Activated naive CD8-positive, alpha-beta T cell treated with anti-CD3 and anti-CD28 coated beads for 36 hours (primary cell): Measurements from ENCODE around the gene DNAH3. TPM values are rescaled to one million over a fixed set of nuclear protein-coding genes. Genes with fewer than 3 reads are reported as not detected.
"Not testable (repeated sequence)": the region's sequence is repeated elsewhere in the genome, so short reads cannot be mapped to it uniquely, and the experiment has no call there.

Source experiments
- DNase-seq: peaks from one replicate; pipeline ENCODE4 v3.0.0; 2021
- H3K27ac Mint-ChIP-seq: one replicate; pipeline ENCODE4 v1.8.0; 2022; ENCODE audit warnings: mild to moderate bottlenecking, moderate library complexity, mixed read lengths
- H3K27me3 Mint-ChIP-seq: one replicate; pipeline ENCODE4 v1.8.0; 2022; ENCODE audit warnings: mild to moderate bottlenecking, mixed read lengths
- H3K36me3 Mint-ChIP-seq: one replicate; pipeline ENCODE4 v1.8.0; 2021; ENCODE audit warnings: mild to moderate bottlenecking, mixed read lengths
- H3K4me1 Mint-ChIP-seq: one replicate; pipeline ENCODE4 v1.8.0; 2021; ENCODE audit warnings: mixed read lengths
- H3K4me3 Mint-ChIP-seq: one replicate; pipeline ENCODE4 v1.8.0; 2022; ENCODE audit warnings: mild to moderate bottlenecking, moderate library complexity, mixed read lengths
- H3K9me3 Mint-ChIP-seq: one replicate; pipeline ENCODE4 v1.8.0; 2022; ENCODE audit warnings: mixed read lengths
- total RNA-seq, 2 experiments: library from RNA; stranded (reverse); gene quantifications; one replicate each; pipeline ENCODE4 v1.2.3, GENCODE V29; 2021

DNAH3 gene
- total RNA-seq, 2 experiments from 2014 or later, result not detected

DNA sequence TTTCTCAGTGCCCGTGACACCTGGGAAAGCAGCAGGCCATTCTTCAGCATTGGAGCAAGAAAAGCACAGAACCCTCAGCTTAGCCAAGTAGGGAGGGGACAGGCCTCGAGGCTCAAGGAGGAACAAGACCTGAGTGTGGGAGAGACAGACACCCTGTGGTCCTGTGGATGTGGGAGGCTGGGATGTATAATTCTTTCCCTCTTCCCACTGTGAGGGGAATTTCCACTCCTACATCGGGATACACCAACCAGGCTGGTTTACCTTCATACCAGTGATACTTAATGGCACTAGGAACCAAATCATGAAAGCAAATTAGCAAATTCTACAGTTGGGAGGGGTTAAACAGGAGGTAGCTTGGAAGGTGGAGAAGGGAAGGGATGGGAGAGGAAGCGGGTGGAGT, 208.4 kb downstream of the DNAH3 start:
- Mint-ChIP-seq H3K4me1 (peaks cover 28% of the 10 kb centered on the region), H3K4me3 (no peak overlapping the region), H3K27ac (no peak overlapping the region), H3K9me3 (no peaks in the 10 kb centered on the region), H3K36me3 (no peaks in the 10 kb centered on the region), H3K27me3 (peaks cover 3% of the 10 kb centered on the region)
- no peak for DNase-seq

DNA sequence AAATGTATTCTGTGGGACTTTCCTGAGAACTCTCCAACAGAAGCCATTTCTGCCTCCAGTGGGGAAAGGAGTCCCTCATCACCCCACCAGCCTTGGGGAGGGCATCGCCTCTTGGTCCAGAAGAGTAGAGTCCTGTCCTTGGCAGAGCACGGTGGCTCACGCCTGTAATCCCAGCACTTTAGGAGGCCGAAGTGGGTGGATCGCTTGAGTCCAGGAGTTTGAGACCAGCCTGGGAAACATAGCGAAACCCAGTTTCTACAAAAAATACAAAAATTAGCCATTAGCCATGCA, 209.1 kb downstream of the DNAH3 start:
- Mint-ChIP-seq H3K9me3 (no peaks in the 10 kb centered on the region), H3K4me3 (no peak overlapping the region), H3K27ac (peak overlapping the region; percentile 44), H3K27me3 (peaks cover 3% of the 10 kb centered on the region), H3K36me3 (no peaks in the 10 kb centered on the region), H3K4me1 (peaks cover 28% of the 10 kb centered on the region)
- no peak for DNase-seq

DNA sequence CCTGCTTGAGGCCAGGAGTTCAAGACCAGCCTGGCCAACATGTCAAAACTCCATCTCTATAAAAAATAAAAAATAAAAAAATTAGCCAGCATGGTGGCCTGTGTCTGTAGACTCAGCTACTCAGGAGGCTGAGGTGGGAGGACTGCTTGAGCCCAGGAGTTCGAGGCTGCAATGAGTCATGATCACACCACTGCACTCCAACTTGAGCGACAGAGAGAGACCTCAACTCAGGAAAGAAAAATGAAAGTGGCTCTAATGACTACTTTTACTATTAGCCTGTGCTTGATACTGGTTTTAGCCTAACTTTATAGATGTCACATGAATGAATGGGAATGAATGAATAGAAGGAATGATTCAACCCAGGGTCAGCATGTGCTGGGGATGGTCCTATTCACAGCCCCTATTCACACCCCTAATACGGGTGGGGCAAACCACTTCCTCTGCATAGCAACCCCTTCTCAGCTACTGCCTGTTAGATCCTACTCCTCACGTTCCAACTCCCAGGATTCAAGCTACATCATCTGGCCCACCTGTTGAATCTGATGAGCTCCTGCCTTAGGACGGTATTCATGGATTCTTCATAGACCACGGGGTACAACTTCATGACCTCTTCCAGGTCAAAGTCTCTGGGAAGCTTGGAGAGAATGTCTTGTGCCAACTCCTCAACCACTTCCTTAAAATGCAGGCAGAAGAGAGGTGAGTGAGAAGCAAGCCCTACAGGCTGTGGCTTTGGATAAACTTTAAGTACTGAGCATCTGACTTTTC, 209.6 kb downstream of the DNAH3 start:
- Mint-ChIP-seq H3K27ac (peak overlapping the region; percentile 44), H3K4me1 (peaks cover 28% of the 10 kb centered on the region), H3K36me3 (no peaks in the 10 kb centered on the region), H3K27me3 (peaks cover 3% of the 10 kb centered on the region), H3K9me3 (no peaks in the 10 kb centered on the region), H3K4me3 (no peak overlapping the region)
- peak; percentile 11 for DNase-seq

GRCh38 chr16:20939611-20940010, 211.0 kb downstream of the DNAH3 start:
- Mint-ChIP-seq H3K27me3 (peaks cover 6% of the 10 kb centered on the region), H3K36me3 (no peaks in the 10 kb centered on the region), H3K4me3 (no peak overlapping the region), H3K27ac (no peak overlapping the region), H3K4me1 (peaks cover 20% of the 10 kb centered on the region), H3K9me3 (no peaks in the 10 kb centered on the region)
- DNase-seq, result no peak

DNA sequence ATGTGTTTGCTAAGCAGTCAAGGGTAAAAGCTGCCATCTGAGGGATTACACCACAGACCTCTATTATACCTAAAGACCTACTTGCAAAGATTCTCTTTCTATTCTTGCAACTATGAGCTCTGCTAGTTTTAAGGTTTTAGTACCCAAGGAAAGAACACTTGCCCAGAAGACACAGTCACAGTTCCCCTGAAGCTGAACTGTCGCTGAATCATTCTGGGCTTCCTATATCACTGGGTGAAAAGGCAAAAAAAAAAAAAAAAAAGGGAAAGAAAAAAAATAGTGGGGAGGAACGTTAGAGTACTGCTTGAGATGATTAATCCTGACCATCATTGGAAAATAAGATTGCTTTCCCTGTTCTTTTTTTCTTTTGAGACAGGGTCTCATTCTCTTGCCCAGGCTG, 212.2 kb downstream of the DNAH3 start:
- Mint-ChIP-seq H3K36me3 (no peaks in the 10 kb centered on the region), H3K9me3 (no peaks in the 10 kb centered on the region), H3K27ac (no peak overlapping the region), H3K4me3 (no peak overlapping the region), H3K27me3 (peaks cover 6% of the 10 kb centered on the region), H3K4me1 (peaks cover 16% of the 10 kb centered on the region)
- no peak for DNase-seq

DNA sequence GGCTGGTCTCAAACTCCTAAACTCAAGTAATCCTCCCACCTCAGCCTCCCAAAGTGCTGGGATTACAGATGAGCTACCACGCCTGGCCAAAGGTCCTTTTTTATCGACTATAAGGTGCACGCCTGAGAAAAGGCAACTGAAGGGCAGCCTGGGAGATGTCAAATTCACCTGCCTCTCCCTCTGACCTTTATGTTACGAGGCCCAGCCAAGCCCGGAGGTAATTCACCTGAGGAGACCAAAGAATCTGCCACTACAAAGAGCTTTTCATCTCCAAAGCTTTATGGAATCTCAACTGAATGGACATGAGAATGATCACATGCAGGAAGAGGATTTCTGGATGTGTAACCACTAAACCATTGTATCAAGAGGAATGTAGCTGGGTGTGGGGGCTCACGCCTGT, 212.9 kb downstream of the DNAH3 start:
- Mint-ChIP-seq H3K4me1 (peaks cover 13% of the 10 kb centered on the region), H3K27ac (no peak overlapping the region), H3K36me3 (no peaks in the 10 kb centered on the region), H3K27me3 (peaks cover 6% of the 10 kb centered on the region), H3K4me3 (no peak overlapping the region), H3K9me3 (no peaks in the 10 kb centered on the region)
- no peak for DNase-seq

DNA sequence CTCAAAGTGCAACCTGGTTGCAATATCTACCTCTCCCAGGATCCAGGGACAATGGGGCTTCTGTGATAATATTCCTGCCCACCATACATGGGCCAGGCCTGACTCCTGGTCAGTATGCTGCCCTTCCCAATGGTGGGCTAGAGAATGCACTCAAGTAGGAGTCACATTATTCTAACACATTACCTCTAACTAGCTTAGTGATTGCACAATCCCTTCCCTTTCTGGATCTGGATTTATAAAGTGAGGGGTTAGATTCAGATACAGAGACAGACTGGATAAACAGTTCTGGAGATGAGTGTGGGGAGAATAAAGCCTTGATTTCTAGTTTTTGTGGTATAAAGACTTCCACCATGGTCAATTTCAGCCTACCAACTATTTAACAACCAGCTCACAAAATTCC, 217.1 kb downstream of the DNAH3 start:
- H3K4me3 Mint-ChIP-seq, result no peak overlapping the region
- no peaks in the 10 kb centered on the region for H3K9me3 Mint-ChIP-seq
- no peak overlapping the region for H3K27ac Mint-ChIP-seq
- H3K27me3 Mint-ChIP-seq, result peaks cover 3% of the 10 kb centered on the region
- H3K36me3 Mint-ChIP-seq, result no peaks in the 10 kb centered on the region
- no peaks in the 10 kb centered on the region for H3K4me1 Mint-ChIP-seq
- DNase-seq, result no peak

DNA sequence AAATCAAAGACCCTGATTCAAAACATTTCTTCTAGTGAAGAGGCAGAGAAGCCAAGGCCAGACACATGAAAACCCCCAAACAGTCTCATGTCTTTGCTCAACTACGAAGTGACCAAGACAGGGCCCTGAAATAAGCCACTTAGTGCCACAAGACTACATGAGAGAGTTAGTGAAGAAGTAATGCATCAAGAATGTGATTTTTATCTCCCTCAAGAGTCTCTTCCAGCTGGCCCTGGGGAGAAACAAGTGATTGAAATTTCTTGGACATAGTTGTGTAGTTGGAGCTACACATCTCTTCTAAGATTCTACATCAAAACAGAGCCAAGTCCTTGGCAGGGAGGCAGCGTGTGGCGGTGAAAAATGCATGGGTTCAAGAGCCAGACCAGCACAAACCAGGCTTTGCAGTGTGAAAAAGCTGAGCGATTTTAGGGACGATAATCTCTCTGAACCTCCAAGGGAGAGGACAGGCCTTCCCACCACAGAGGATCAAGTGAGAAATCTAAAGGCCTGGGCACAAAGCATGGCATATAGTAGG, 219.5 kb downstream of the DNAH3 start:
- Mint-ChIP-seq H3K4me3 (no peak overlapping the region), H3K9me3 (no peaks in the 10 kb centered on the region), H3K4me1 (no peaks in the 10 kb centered on the region), H3K27me3 (peaks cover 3% of the 10 kb centered on the region), H3K27ac (no peak overlapping the region), H3K36me3 (peaks cover 5% of the 10 kb centered on the region)
- DNase-seq, result no peak

DNA sequence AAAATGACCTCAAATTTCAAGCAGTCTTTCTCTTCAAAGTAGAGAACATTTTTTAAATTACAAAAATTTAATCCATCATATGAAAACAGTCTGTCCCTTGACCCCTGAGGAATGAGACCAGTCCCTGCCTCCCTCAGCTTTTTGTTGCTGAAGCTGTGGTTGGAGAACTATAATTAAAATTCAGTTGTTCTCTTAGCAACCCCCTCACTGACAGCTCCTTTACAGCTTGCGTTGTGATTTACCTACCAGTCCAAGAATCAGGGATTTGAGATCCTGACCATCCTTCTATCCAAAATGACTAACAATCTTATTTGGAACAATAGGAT, 220.3 kb downstream of the DNAH3 start:
- no peaks in the 10 kb centered on the region for H3K9me3 Mint-ChIP-seq
- H3K36me3 Mint-ChIP-seq, result peaks cover 13% of the 10 kb centered on the region
- H3K4me1 Mint-ChIP-seq, result no peaks in the 10 kb centered on the region
- H3K4me3 Mint-ChIP-seq, result no peak overlapping the region
- no peak for DNase-seq
- H3K27me3 Mint-ChIP-seq, result peaks cover 3% of the 10 kb centered on the region
- no peak overlapping the region for H3K27ac Mint-ChIP-seq

- H3K27me3 Mint-ChIP-seq, H3K27ac Mint-ChIP-seq, H3K4me3 Mint-ChIP-seq, DNase-seq, H3K4me1 Mint-ChIP-seq, H3K9me3 Mint-ChIP-seq: not testable (repeated sequence)
- peaks cover 13% of the 10 kb centered on the region for H3K36me3 Mint-ChIP-seq
These were observed 220.8 kb downstream of the DNAH3 start for GRCh38 chr16:20929676-20930364.

- H3K36me3 Mint-ChIP-seq, result peaks cover 13% of the 10 kb centered on the region
- no peaks in the 10 kb centered on the region for H3K27me3 Mint-ChIP-seq
- no peak overlapping the region for H3K4me3 Mint-ChIP-seq
- H3K4me1 Mint-ChIP-seq, result no peaks in the 10 kb centered on the region
- no peak overlapping the region for H3K27ac Mint-ChIP-seq
- DNase-seq, result no peak
- H3K9me3 Mint-ChIP-seq, result no peaks in the 10 kb centered on the region
These were observed 221.8 kb downstream of the DNAH3 start for GRCh38 chr16:20928774-20929411.

DNA sequence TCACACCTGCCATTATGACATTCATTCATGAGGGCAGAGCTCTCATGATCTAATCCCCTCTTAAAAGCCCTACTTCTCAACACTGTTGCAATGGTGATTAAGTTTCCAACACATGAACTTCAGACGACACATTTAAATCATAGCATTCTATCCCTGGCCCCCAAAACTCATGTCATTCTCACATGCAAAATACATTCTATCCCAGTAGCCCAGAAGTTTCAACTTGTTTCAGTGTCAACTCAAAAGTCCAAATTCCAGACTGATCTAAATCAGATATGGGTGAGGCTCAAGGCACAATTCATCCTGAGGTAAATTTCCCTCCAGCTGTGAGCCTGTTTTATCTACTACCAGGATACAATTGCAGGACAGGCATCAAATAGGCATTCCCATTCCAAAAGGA, 224.9 kb downstream of the DNAH3 start:
- Mint-ChIP-seq H3K27me3 (no peaks in the 10 kb centered on the region), H3K4me3 (no peak overlapping the region), H3K36me3 (peaks cover 15% of the 10 kb centered on the region), H3K9me3 (no peaks in the 10 kb centered on the region), H3K27ac (peak overlapping the region; percentile 43), H3K4me1 (no peaks in the 10 kb centered on the region)
- no peak for DNase-seq

GRCh38 chr16:20923876-20924275, 226.8 kb downstream of the DNAH3 start:
- Mint-ChIP-seq H3K27ac (no peak overlapping the region), H3K36me3 (peaks cover 20% of the 10 kb centered on the region), H3K27me3 (no peaks in the 10 kb centered on the region), H3K4me1 (peaks cover 11% of the 10 kb centered on the region), H3K4me3 (no peak overlapping the region), H3K9me3 (no peaks in the 10 kb centered on the region)
- DNase-seq, result no peak

GRCh38 chr16:20920799-20921198, 229.8 kb downstream of the DNAH3 start:
- H3K4me3 Mint-ChIP-seq, result no peak overlapping the region
- peaks cover 21% of the 10 kb centered on the region for H3K4me1 Mint-ChIP-seq
- no peaks in the 10 kb centered on the region for H3K9me3 Mint-ChIP-seq
- H3K27ac Mint-ChIP-seq, result no peak overlapping the region
- H3K27me3 Mint-ChIP-seq, result no peaks in the 10 kb centered on the region
- no peak for DNase-seq
- H3K36me3 Mint-ChIP-seq, result peaks cover 24% of the 10 kb centered on the region

DNA sequence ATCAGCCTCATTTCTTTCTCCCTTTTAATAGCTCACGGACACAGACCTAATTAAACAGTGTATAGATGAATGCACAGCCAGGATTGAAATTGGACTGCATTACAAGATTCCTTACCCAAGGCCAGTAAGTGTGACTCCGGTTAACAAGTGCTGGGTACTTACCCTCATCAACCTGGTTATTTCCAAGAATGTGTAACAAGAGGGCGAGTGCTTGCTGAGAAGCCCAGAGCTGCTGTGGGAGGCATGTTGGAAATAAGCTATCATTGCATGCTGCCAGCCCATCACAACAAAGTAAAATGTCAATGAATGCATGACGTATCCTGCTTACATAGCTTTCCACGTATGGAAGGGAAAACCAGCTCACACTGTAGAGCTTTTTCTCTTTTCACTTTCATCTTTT, 230.6 kb downstream of the DNAH3 start:
- H3K27ac Mint-ChIP-seq, result peak overlapping the region; percentile 52
- peaks cover 20% of the 10 kb centered on the region for H3K36me3 Mint-ChIP-seq
- no peak overlapping the region for H3K4me3 Mint-ChIP-seq
- H3K27me3 Mint-ChIP-seq, result no peaks in the 10 kb centered on the region
- DNase-seq, result peak; percentile 7
- H3K4me1 Mint-ChIP-seq, result peaks cover 24% of the 10 kb centered on the region
- H3K9me3 Mint-ChIP-seq, result no peaks in the 10 kb centered on the region
